GM23338 (cell line): Measurements from ENCODE around the gene SNAPIN. TPM values are rescaled to one million over a fixed set of nuclear protein-coding genes. Genes with fewer than 3 reads are reported as not detected.
A peak's percentile ranks its signal among the peaks of the same experiment; 100 is the strongest.

Experiments used
- ATAC-seq: fragments of 200-7000 bp; cut with Tn5 transposase; 3 replicates; pipeline ENCODE4 v1.9.1; 2020
- DNase-seq: peaks from one replicate; pipeline ENCODE4 v3.0.0-alpha.2; 2015; ENCODE audit warnings: low spot score
- H2AFZ ChIP-seq: fragments of 200-600 bp; sonication (generic); 2 replicates; pipeline ENCODE4 v1.8.0; 2016; ENCODE audit warnings: antibody characterized with exemption, mild to moderate bottlenecking, moderate library complexity
- H3F3A ChIP-seq: fragments of 200-600 bp; sonication (generic); replicated peaks from 2 replicates; pipeline ENCODE4 v1.8.0; 2017; ENCODE audit warnings: antibody characterized with exemption, mixed run types, low read depth
- H3K27ac ChIP-seq: fragments of 200-600 bp; sonication (generic); 2 replicates; pipeline ENCODE4 v1.6.1; 2016; ENCODE audit warnings: low read depth
- H3K27me3 ChIP-seq: fragments of 200-600 bp; sonication (generic); 2 replicates; pipeline ENCODE4 v1.8.0; 2016; ENCODE audit warnings: mild to moderate bottlenecking, mixed run types, moderate library complexity; ENCODE audit not compliant: insufficient read depth
- H3K36me3 ChIP-seq: fragments of 200-600 bp; sonication (generic); 2 replicates; pipeline ENCODE4 v1.8.0; 2016; ENCODE audit warnings: mild to moderate bottlenecking; ENCODE audit not compliant: insufficient read depth
- H3K4me1 ChIP-seq: fragments of 200-600 bp; sonication (generic); 2 replicates; pipeline ENCODE4 v1.8.0; 2016; ENCODE audit warnings: mild to moderate bottlenecking, moderate library complexity; ENCODE audit not compliant: insufficient read depth
- H3K4me2 ChIP-seq: fragments of 200-600 bp; sonication (generic); 2 replicates; pipeline ENCODE4 v1.7.1; 2017; ENCODE audit warnings: mixed run types
- H3K4me3 ChIP-seq: fragments of 200-600 bp; sonication (generic); 2 replicates; pipeline ENCODE4 v1.6.1; 2016; ENCODE audit warnings: mixed run types
- H3K79me2 ChIP-seq: fragments of 200-600 bp; sonication (generic); replicated peaks from 2 replicates; pipeline ENCODE4 v1.8.0; 2017; ENCODE audit warnings: mild to moderate bottlenecking; ENCODE audit not compliant: insufficient read depth
- H3K9me2 ChIP-seq: fragments of 200-600 bp; sonication (generic); 2 replicates; pipeline ENCODE4 v1.8.0; 2017; ENCODE audit not compliant: insufficient read depth
- H4K20me1 ChIP-seq: fragments of 200-600 bp; sonication (generic); replicated peaks from 2 replicates; pipeline ENCODE4 v1.8.0; 2017; ENCODE audit warnings: mild to moderate bottlenecking; ENCODE audit not compliant: insufficient read depth
- H3K27ac Mint-ChIP-seq: 2 replicates; pipeline ENCODE4 v1.8.0; 2020; ENCODE audit warnings: inconsistent platforms, mild to moderate bottlenecking, moderate library complexity, mixed read lengths
- H3K27me3 Mint-ChIP-seq: 3 replicates; pipeline ENCODE4 v1.8.0; 2022; ENCODE audit warnings: low read depth, mild to moderate bottlenecking, moderate library complexity, mixed read lengths, inconsistent platforms; ENCODE audit not compliant: insufficient read depth, poor library complexity
- H3K36me3 Mint-ChIP-seq: 3 replicates; pipeline ENCODE4 v1.8.0; 2021; ENCODE audit warnings: low read depth, mild to moderate bottlenecking, inconsistent platforms, moderate library complexity, mixed read lengths
- H3K4me1 Mint-ChIP-seq: 3 replicates; pipeline ENCODE4 v1.8.0; 2020; ENCODE audit warnings: mild to moderate bottlenecking, inconsistent platforms, mixed read lengths
- H3K4me3 Mint-ChIP-seq: 3 replicates; pipeline ENCODE4 v1.8.0; 2021; ENCODE audit warnings: moderate library complexity, mild to moderate bottlenecking, inconsistent platforms, mixed read lengths
- H3K9me3 Mint-ChIP-seq: 3 replicates; pipeline ENCODE4 v1.8.0; 2020; ENCODE audit warnings: moderate library complexity, mild to moderate bottlenecking, inconsistent platforms, mixed read lengths
- CREB1 ChIP-seq: fragments of 250-450 bp; sonication (Bioruptor Pico); IDR thresholded peaks from 2 replicates; pipeline ENCODE4 v1.5.0; 2020; ENCODE audit warnings: low read depth, mild to moderate bottlenecking, moderate library complexity
- JUNB ChIP-seq: IDR thresholded peaks from one replicate; pipeline ENCODE4 v1.6.1; 2016; ENCODE audit warnings: antibody characterized with exemption; ENCODE audit not compliant: unreplicated experiment
- POLR2AphosphoS5 ChIP-seq: IDR thresholded peaks from 2 replicates; pipeline ENCODE4 v1.6.1; 2016; ENCODE audit warnings: antibody characterized with exemption, low read depth
- STAT1 ChIP-seq: IDR thresholded peaks from one replicate; pipeline ENCODE4 v1.6.1; 2016; ENCODE audit warnings: antibody characterized with exemption; ENCODE audit not compliant: unreplicated experiment
- ZNF462 ChIP-seq: fragments of 250-450 bp; sonication (Bioruptor Pico); IDR thresholded peaks from 2 replicates; pipeline ENCODE4 v1.5.0; 2020; ENCODE audit warnings: mild to moderate bottlenecking, moderate library complexity
- polyA plus RNA-seq: library from polyadenylated mRNA; unstranded; fragments of >200 nt; fragmentation: Nextera tagmentation; extraction: Ambion mirVana; gene quantifications from 2 replicates; pipeline ENCODE4 v1.2.1, GENCODE V29; 2016
- total RNA-seq: library from RNA; depleted of rRNA; stranded (reverse); fragments of >200 nt; shearing (Covaris generic); gene quantifications from 2 replicates; pipeline ENCODE4 v1.2.3, GENCODE V29; 2014

Gene SNAPIN
- total and polyA plus RNA-seq, 2 experiments from 2014 or later: 25.6 to 48.5 TPM

- TF ChIP-seq ZNF462 (CRISPR knock-in tag) (no peak), POLR2AphosphoS5 (no peak)
Measured at GRCh38 chr1:153685544-153686340, 27.2 kb downstream of the SNAPIN start (continued).

GRCh38 chr1:153687346-153688125 is 29.0 kb downstream of the SNAPIN start:
- H3K4me3 Mint-ChIP-seq: no peak overlapping the region
- Histone ChIP-seq H3K4me3 (no peak overlapping the region), H3K27ac (no peak overlapping the region), H3K27me3 (no peaks in the 10 kb centered on the region), H3K36me3 (no peaks in the 10 kb centered on the region), H3K9me2 (no peaks in the 10 kb centered on the region), H4K20me1 (no peaks in the 10 kb centered on the region), H3F3A (no peaks in the 10 kb centered on the region), H3K4me2 (no peak overlapping the region), H3K4me1 (no peaks in the 10 kb centered on the region), H2AFZ (no peak overlapping the region), H3K79me2 (no peaks in the 10 kb centered on the region)
- no peaks in the 10 kb centered on the region; the same call in 2 of the 3 replicates for H3K9me3 Mint-ChIP-seq
- ATAC-seq: no peak
- H3K4me1 Mint-ChIP-seq: peaks cover 7% of the 10 kb centered on the region; the same call in 2 of the 3 replicates
- DNase-seq: no peak
- H3K27me3 Mint-ChIP-seq: peaks cover 16% of the 10 kb centered on the region
- H3K27ac Mint-ChIP-seq: peak overlapping the region; percentile 49; the same call in 1 of the 2 replicates
- peaks cover 62% of the 10 kb centered on the region for H3K36me3 Mint-ChIP-seq
- TF ChIP-seq ZNF462 (CRISPR knock-in tag) (no peak), JUNB (no peak), STAT1 (no peak), POLR2AphosphoS5 (no peak), CREB1 (CRISPR knock-in tag) (no peak)
